A549 (cell line): Measurements from ENCODE around the gene ARID1B. TPM values are rescaled to one million over a fixed set of nuclear protein-coding genes. Genes with fewer than 3 reads are reported as not detected.

Experiments
- ATAC-seq, 2 experiments: fragments of 200-7000 bp in 1 of 2; fragments of >200 bp in 1 of 2; cut with Nextera tagmentation in 1 of 2; cut with Tn5 transposase in 1 of 2; 3 replicates each; pipeline versions ENCODE4 v1.8.0 to v1.9.1; 2018 to 2020; ENCODE audit warnings: mild to moderate bottlenecking in 1 of 2, moderate library complexity in 1 of 2
- CTCF ChIA-PET: fragments of 300-600 bp; sonication (Branson Sonifier 250); formaldehyde crosslinking; extraction: SDS; loops from one replicate; lab custom pipeline; 2021; ENCODE audit warnings: antibody characterized with exemption, inconsistent platforms; lab: Yijun Ruan, JAX
- POLR2A ChIA-PET: fragments of 350-600 bp; formaldehyde crosslinking; extraction: SDS; loops from one replicate; lab custom pipeline; 2021; ENCODE audit warnings: antibody characterized with exemption, inconsistent platforms; lab: Yijun Ruan, JAX
- DNase-seq, 2 experiments: peaks; one replicate each; pipeline versions ENCODE4 v3.0.0 to v3.0.0-alpha.2; 2011 to 2016; ENCODE audit warnings: low read depth in 1 of 2, low spot score in 1 of 2
- FAIRE-seq: peaks from 2 replicates; lab custom pipeline; 2011; peaks lifted over from hg19 to GRCh38; lab: Jason Lieb, UNC
- H3K27ac ChIP-seq, 2 experiments: fragments of >200 bp; sonication (Bioruptor Twin); formaldehyde crosslinking; 3 replicates each; pipeline ENCODE4 v1.5.1; 2016 to 2017
- H3K4me1 ChIP-seq: fragments of >200 bp; sonication (Bioruptor Twin); formaldehyde crosslinking; 3 replicates; pipeline ENCODE4 v1.6.1; 2016
- H3K4me2 ChIP-seq: fragments of >200 bp; sonication (Bioruptor Twin); formaldehyde crosslinking; 3 replicates; pipeline ENCODE4 v1.6.1; 2016
- H3K4me3 ChIP-seq: fragments of >200 bp; sonication (Bioruptor Twin); formaldehyde crosslinking; 3 replicates; pipeline ENCODE4 v1.5.1; 2016
- H3K9me3 ChIP-seq: fragments of >200 bp; sonication (Bioruptor Twin); formaldehyde crosslinking; 3 replicates; pipeline ENCODE4 v1.6.1; 2016
- BHLHE40 ChIP-seq: IDR thresholded peaks from 2 replicates; pipeline ENCODE4 v1.6.1; 2012; ENCODE audit warnings: low read depth, low read length, inconsistent platforms
- CTCF ChIP-seq: fragments of >200 bp; sonication (Bioruptor Twin); formaldehyde crosslinking; IDR thresholded peaks from 3 replicates; pipeline ENCODE4 v1.5.1; 2016
- E2F6 ChIP-seq: IDR thresholded peaks from 2 replicates; pipeline ENCODE4 v1.6.1; 2012; ENCODE audit warnings: low read depth, borderline replicate concordance
- EHF ChIP-seq: fragments of 250-450 bp; sonication (Bioruptor Pico); IDR thresholded peaks from 2 replicates; pipeline ENCODE4 v1.5.0; 2020; ENCODE audit warnings: mild to moderate bottlenecking
- EP300 ChIP-seq, 2 experiments: fragments of >200 bp; sonication (Bioruptor Twin); formaldehyde crosslinking; IDR thresholded peaks; 2 replicates in 1 of 2; 3 replicates in 1 of 2; pipeline ENCODE4 v1.6.1; 2016 to 2017
- FOXS1 ChIP-seq: fragments of 250-450 bp; sonication (Bioruptor Pico); IDR thresholded peaks from 2 replicates; pipeline ENCODE4 v1.5.0; 2020; ENCODE audit warnings: mild to moderate bottlenecking, moderate library complexity
- HEYL ChIP-seq: fragments of 250-450 bp; sonication (Bioruptor Pico); IDR thresholded peaks from 2 replicates; pipeline ENCODE4 v1.8.0; 2021; ENCODE audit warnings: mild to moderate bottlenecking, moderate library complexity
- HOXA7 ChIP-seq: fragments of 250-450 bp; sonication (Bioruptor Pico); IDR thresholded peaks from 2 replicates; pipeline ENCODE4 v1.5.0; 2020; ENCODE audit warnings: mild to moderate bottlenecking, moderate library complexity
- MAX ChIP-seq: IDR thresholded peaks from 2 replicates; pipeline ENCODE4 v1.6.1; 2012
- POLR2AphosphoS2 ChIP-seq: conservative IDR thresholded peaks from 2 replicates; pipeline ENCODE4 v1.6.1; 2012; ENCODE audit warnings: low read length, improper control_type of control experiment, inconsistent platforms
- RARB ChIP-seq: fragments of 250-450 bp; sonication (Bioruptor Pico); IDR thresholded peaks from 2 replicates; pipeline ENCODE4 v1.8.0; 2021; ENCODE audit warnings: mild to moderate bottlenecking, moderate library complexity
- RCOR1 ChIP-seq: fragments of 150-350 bp; IDR thresholded peaks from 2 replicates; pipeline ENCODE4 v1.6.1; 2014; ENCODE audit warnings: antibody characterized with exemption, low read length, low read depth
- REST ChIP-seq: fragments of 200-600 bp; sonication (generic); IDR thresholded peaks from 2 replicates; pipeline ENCODE4 v1.6.1; 2016; ENCODE audit warnings: antibody characterized with exemption, mild to moderate bottlenecking, moderate library complexity
- RNF2 ChIP-seq: fragments of 200-600 bp; sonication (generic); IDR thresholded peaks from 2 replicates; pipeline ENCODE4 v1.6.1; 2016; ENCODE audit warnings: low read depth, mild to moderate bottlenecking, antibody characterized with exemption, moderate library complexity, borderline replicate concordance
- SREBF2 ChIP-seq: fragments of 450-650 bp; IDR thresholded peaks from 2 replicates; pipeline ENCODE4 v1.6.1; 2014; ENCODE audit warnings: mild to moderate bottlenecking, moderate library complexity
- TFCP2L1 ChIP-seq: fragments of 250-450 bp; sonication (Bioruptor Pico); IDR thresholded peaks from 2 replicates; pipeline ENCODE4 v1.5.0; 2021; ENCODE audit warnings: mild to moderate bottlenecking
- ZSCAN20 ChIP-seq: fragments of 250-450 bp; sonication (Bioruptor Pico); IDR thresholded peaks from 2 replicates; pipeline ENCODE4 v1.8.0; 2022; ENCODE audit warnings: mild to moderate bottlenecking, moderate library complexity
- WGBS: methylation state at CpG from one replicate; pipeline ENCODE4 v1.1.6; 2017; ENCODE audit errors: missing lambda C conversion rate; 5-methylcytosine and 5-hydroxymethylcytosine counted together
- polyA plus RNA-seq, 4 experiments: library from polyadenylated mRNA; depleted of rRNA in 3 of 4; stranded (reverse); fragments of >200 nt; fragmentation: RNase III in 1 of 4; extraction: RNeasy Plus Mini Kit Qiagen cat#74134 plus additional on column Dnase treatment in 1 of 4; gene quantifications; 2 replicates in 3 of 4; 3 replicates in 1 of 4; pipeline ENCODE4 v1.2.3, GENCODE V29; 2011 to 2017

The ARID1B gene
- polyA plus RNA-seq, 2 of the 4 experiments (the other 2 are of a cell fraction), result 13.5 to 16.3 TPM

- H3K9me3 ChIP-seq, result no peaks in the 10 kb centered on the region
- H3K4me2 ChIP-seq, result no peak overlapping the region
- CTCF ChIA-PET, result no interaction called here
- TF ChIP-seq EP300 (IDR thresholded peaks at IDR 0.05), result no peak
- DNase-seq (no peak), FAIRE-seq (no peak), ATAC-seq (no peak)
- H3K4me1 ChIP-seq, result peaks cover 7% of the 10 kb centered on the region; the same call in 1 of the 3 replicates
- no peak overlapping the region for H3K27ac ChIP-seq
- POLR2A ChIA-PET, result no interaction called here
- no peak overlapping the region for H3K4me3 ChIP-seq
These were observed 299.3 kb downstream of the ARID1B start for GRCh38 chr6:157076451-157076822.

GRCh38 chr6:157077251-157077650 is 300.1 kb downstream of the ARID1B start:
- no peak for FAIRE-seq
- H3K27ac ChIP-seq, result no peak overlapping the region
- no peak overlapping the region for H3K4me3 ChIP-seq
- no peak overlapping the region for H3K4me2 ChIP-seq
- WGBS, result 96% methylated on average over 7 of the region's 7 CpGs
- POLR2A ChIA-PET, result no interaction called here
- H3K9me3 ChIP-seq, result no peaks in the 10 kb centered on the region
- no peak for DNase-seq
- ATAC-seq, result no peak
- peaks cover 7% of the 10 kb centered on the region; the same call in 1 of the 3 replicates for H3K4me1 ChIP-seq
- CTCF ChIA-PET, result no interaction called here
- TF ChIP-seq EHF (CRISPR knock-in tag) (no peak), E2F6 (no peak)

GRCh38 chr6:157078326-157078725 is 301.1 kb downstream of the ARID1B start:
- peaks cover 7% of the 10 kb centered on the region; the same call in 1 of the 3 replicates for H3K4me1 ChIP-seq
- ChIA-PET CTCF (no interaction called here), POLR2A (no interaction called here)
- no peak overlapping the region for H3K4me3 ChIP-seq
- ATAC-seq, result no peak
- no peaks in the 10 kb centered on the region for H3K9me3 ChIP-seq
- FAIRE-seq, result no peak
- no peak for TF ChIP-seq REST
- no peak for TF ChIP-seq RARB (CRISPR knock-in tag)
- TF ChIP-seq CTCF, result no peak
- TF ChIP-seq EP300 (IDR thresholded peaks at IDR 0.05), result no peak
- no peak for TF ChIP-seq BHLHE40
- no peak for TF ChIP-seq TFCP2L1 (CRISPR knock-in tag)
- TF ChIP-seq SREBF2, result no peak
- no peak for TF ChIP-seq POLR2AphosphoS2
- TF ChIP-seq HEYL (CRISPR knock-in tag), result no peak
- no peak for TF ChIP-seq MAX
- TF ChIP-seq HOXA7 (CRISPR knock-in tag), result no peak
- TF ChIP-seq FOXS1, result no peak
- TF ChIP-seq E2F6, result no peak
- no peak for TF ChIP-seq RNF2
- no peak for TF ChIP-seq EHF (CRISPR knock-in tag)
- no peak for TF ChIP-seq ZSCAN20 (CRISPR knock-in tag)
- TF ChIP-seq RCOR1, result no peak
- H3K27ac ChIP-seq, result no peak overlapping the region
- WGBS, result 91% methylated on average over 3 of the region's 3 CpGs
- DNase-seq, result no peak
- H3K4me2 ChIP-seq, result no peak overlapping the region
